Measurements from ENCODE around the gene RAI2. TPM values are rescaled to one million over a fixed set of nuclear protein-coding genes. Genes with fewer than 3 reads are reported as not detected.

The RAI2 gene
- under 1 TPM; 0.60 to 0.98 TPM for total RNA-seq

DNA sequence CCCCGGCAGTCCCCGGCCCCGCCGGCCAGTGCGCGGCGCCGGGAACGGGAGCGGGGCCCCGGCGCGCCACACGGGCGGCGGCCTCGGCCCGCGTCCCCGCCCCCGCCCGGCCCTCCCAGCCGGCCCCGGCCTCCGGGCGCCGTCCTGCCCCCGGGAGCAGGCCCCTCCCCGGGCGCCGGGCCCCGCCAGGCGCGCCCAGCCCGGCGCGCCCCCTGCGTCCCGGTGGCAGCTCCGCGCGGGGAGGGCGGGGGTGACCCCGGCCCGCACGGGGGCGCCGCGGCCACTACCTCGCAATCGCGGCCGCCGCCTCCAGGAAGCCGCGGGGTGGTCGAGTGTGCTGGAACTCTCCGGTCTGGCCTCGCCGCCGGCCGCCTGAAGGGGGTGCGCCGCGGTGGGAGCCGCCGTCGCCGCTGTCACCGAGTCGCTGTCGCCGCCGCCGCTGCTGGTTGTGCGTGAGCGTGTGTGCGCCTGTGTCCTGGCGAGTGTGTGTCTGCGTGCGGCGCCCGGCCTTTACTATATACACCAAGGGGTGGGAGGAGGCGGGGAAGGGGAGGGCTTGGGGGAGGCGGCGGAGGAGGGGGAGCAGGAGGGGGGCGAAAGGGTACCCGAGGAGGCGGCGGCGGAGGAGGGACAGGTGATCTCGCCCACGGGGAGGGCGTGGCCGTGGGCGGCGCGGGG is at the start of gene RAI2:
TSS of gene RAI2 (minus strand) at position 488 of the 678 bp plus-strand sequence. CDS start 59,288 bp downstream, outside the sequence.
- H3K4me3 Mint-ChIP-seq, result peak within 1 kb of the TSS; percentile 77
- no peaks in the 10 kb centered on the region for H3K9me3 Mint-ChIP-seq
- H3K4me1 Mint-ChIP-seq, result peaks cover 5% of the 10 kb centered on the region
- no peaks in the 10 kb centered on the region for H3K36me3 Mint-ChIP-seq
- H3K27ac Mint-ChIP-seq, result no peak within 1 kb of the TSS
- peak; percentile 22 for DNase-seq
- H3K27me3 Mint-ChIP-seq, result peaks cover 38% of the 10 kb centered on the region

GRCh38 chrX:17888421-17888820 is 27.3 kb upstream of the RAI2 start:
- H3K9me3 Mint-ChIP-seq, result peaks cover 1% of the 10 kb centered on the region
- H3K4me3 Mint-ChIP-seq, result no peak overlapping the region
- no peaks in the 10 kb centered on the region for H3K36me3 Mint-ChIP-seq
- H3K27me3 Mint-ChIP-seq, result peaks cover 25% of the 10 kb centered on the region
- H3K4me1 Mint-ChIP-seq, result peaks cover 4% of the 10 kb centered on the region
- H3K27ac Mint-ChIP-seq, result no peak overlapping the region
- no peak for DNase-seq

DNA sequence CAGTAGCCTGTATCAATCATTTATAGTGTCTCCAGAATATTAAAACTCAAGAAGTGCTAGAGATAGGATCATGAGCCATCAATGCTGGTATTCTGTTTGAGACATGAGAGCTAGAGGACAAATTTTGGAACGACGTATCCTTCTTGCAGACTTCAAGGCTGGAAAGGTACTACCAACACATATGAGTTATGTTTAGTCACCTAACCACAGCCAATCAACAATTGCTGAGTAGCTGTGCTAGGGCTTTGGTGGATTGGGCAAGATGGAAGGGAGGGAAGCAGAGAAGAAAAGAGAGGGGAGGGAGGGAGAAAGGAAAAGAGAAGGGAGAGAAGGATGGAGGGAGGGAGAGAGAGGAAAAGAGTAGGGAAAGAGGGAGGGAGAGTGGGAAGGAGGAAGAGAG is 21.6 kb upstream of the RAI2 start:
- Mint-ChIP-seq H3K4me1 (no peaks in the 10 kb centered on the region), H3K9me3 (no peaks in the 10 kb centered on the region), H3K27ac (no peak overlapping the region), H3K36me3 (no peaks in the 10 kb centered on the region), H3K27me3 (peaks cover 25% of the 10 kb centered on the region), H3K4me3 (no peak overlapping the region)
- no peak for DNase-seq

GRCh38 chrX:17878028-17878670 is 17.1 kb upstream of the RAI2 start:
- H3K36me3 Mint-ChIP-seq, result peaks cover 1% of the 10 kb centered on the region
- H3K27me3 Mint-ChIP-seq, result peaks cover 23% of the 10 kb centered on the region
- no peaks in the 10 kb centered on the region for H3K4me1 Mint-ChIP-seq
- no peak overlapping the region for H3K27ac Mint-ChIP-seq
- DNase-seq, result no peak
- peaks cover 3% of the 10 kb centered on the region for H3K9me3 Mint-ChIP-seq
- H3K4me3 Mint-ChIP-seq, result no peak overlapping the region

DNA sequence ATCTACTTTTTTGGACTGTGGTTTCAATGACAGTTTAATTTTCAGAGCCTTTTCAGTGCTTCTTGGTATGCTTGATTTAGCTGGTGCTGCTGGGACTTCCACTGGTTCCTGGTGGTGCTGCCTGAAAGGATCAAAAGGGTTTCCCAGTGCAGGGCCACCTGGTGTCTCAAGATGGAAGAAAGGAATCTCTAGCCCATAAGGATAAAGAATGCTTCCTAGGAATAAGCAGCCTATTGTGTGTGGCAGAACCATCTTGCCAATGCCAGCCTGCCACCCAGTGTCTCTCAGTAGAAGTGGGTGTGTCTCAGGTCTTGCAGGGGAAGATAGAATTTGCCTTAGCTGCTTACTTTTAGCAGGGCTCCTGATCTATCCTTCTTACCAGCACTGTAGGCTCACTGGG is 15.0 kb upstream of the RAI2 start:
- H3K4me3 Mint-ChIP-seq, result no peak overlapping the region
- no peaks in the 10 kb centered on the region for H3K4me1 Mint-ChIP-seq
- H3K36me3 Mint-ChIP-seq, result peaks cover 1% of the 10 kb centered on the region
- H3K27me3 Mint-ChIP-seq, result peaks cover 19% of the 10 kb centered on the region
- no peak overlapping the region for H3K27ac Mint-ChIP-seq
- H3K9me3 Mint-ChIP-seq, result peaks cover 3% of the 10 kb centered on the region
- DNase-seq, result no peak

GRCh38 chrX:17869580-17869979 is 8.5 kb upstream of the RAI2 start:
- no peak for DNase-seq
- Mint-ChIP-seq H3K27ac (no peak overlapping the region), H3K27me3 (no peaks in the 10 kb centered on the region), H3K4me3 (no peak overlapping the region), H3K9me3 (peaks cover 3% of the 10 kb centered on the region), H3K4me1 (no peaks in the 10 kb centered on the region), H3K36me3 (no peaks in the 10 kb centered on the region)

DNA sequence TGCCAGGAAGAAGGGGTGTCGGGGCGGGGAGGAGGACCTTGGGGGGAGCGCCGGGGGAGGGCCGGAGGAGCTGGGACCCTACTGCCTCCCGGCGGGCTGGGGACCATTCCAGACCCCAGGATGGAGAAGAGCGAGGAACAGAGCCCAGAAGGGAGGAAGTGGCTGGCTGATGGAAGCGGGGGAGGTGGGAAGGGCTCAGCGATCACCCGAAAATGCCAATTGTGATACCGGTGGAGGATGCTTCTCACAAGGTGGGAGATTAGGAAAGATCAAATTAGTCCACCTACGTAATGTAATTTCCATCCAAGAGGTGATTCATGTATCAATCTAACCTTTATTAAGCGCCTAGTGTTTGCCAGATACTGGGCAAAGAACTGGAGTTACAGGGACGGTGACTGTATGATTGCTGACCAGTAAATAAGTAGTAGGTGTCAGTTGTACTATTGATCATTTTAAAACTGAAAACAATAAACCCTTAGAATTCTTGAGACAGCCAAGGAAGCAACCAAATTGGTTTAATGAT is 452 bp upstream of the RAI2 start:
- DNase-seq, result no peak
- Mint-ChIP-seq H3K4me3 (peak overlapping the region; percentile 61), H3K27ac (no peak overlapping the region), H3K36me3 (no peaks in the 10 kb centered on the region), H3K27me3 (peaks cover 38% of the 10 kb centered on the region), H3K9me3 (no peaks in the 10 kb centered on the region), H3K4me1 (peaks cover 5% of the 10 kb centered on the region)

DNA sequence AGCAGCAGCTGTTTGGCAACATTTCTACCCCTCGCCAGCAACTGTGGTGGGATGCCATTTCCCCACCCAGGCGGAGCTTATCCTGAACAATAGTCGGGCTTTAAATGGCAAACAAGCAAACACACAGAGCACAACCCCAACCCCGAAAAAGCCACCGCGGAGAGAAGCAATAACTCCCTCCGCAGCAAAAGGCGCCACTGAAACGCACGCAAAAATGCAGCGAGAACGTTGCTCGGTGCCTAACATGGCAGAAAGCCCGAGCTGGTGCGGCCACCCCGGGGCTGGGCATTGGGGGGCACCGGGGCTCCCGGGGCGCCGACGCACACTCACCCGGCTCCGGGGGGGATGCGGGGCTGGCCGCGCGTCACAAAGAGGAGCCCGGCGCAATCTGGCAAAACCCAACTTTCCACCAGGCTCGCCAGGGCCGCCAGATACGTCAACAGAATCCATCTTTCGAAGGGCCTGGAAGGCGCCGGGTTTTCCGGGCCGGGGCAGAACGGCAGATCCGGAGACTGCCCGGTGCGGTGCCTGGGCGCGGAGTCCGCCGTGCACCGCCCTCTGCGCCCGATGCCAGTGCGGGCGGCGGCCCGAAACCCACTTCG is 818 bp downstream of the RAI2 start:
- no peak overlapping the region for H3K27ac Mint-ChIP-seq
- H3K4me3 Mint-ChIP-seq, result peak overlapping the region; percentile 77
- H3K4me1 Mint-ChIP-seq, result peaks cover 5% of the 10 kb centered on the region
- H3K36me3 Mint-ChIP-seq, result no peaks in the 10 kb centered on the region
- H3K27me3 Mint-ChIP-seq, result peaks cover 38% of the 10 kb centered on the region
- no peaks in the 10 kb centered on the region for H3K9me3 Mint-ChIP-seq
- no peak for DNase-seq

DNA sequence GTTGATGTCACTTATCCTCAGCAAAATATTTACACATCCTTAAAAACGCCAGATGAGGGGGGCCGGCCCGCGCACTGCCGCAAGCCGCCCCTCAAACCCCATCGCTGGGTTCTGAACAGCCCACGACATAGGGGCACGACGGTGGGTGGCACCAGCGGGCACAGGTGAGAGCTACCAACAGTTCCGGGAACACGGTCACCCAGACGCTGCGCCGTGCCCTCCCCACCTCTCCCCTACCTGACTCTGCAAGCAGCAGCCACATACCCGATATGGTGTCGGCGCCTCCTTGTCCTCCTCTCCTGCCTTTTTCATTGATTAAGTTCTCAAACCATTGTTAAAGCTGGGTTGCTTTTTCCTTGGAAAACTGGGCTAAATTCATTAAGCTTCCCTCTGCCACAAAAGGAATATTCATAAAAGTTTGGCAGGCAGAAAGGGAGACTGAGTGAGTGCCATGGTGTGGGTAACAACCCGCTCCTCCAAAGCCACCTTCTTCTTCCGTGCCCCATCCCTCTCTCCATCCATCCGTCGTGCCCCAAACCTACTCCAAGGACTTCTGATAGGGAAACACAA is 1.4 kb downstream of the RAI2 start:
- H3K4me3 Mint-ChIP-seq, result peak overlapping the region; percentile 77
- H3K4me1 Mint-ChIP-seq, result peaks cover 5% of the 10 kb centered on the region
- H3K27me3 Mint-ChIP-seq, result peaks cover 38% of the 10 kb centered on the region
- no peaks in the 10 kb centered on the region for H3K36me3 Mint-ChIP-seq
- no peak for DNase-seq
- H3K27ac Mint-ChIP-seq, result no peak overlapping the region
- no peaks in the 10 kb centered on the region for H3K9me3 Mint-ChIP-seq

GRCh38 chrX:17854531-17854930 is 6.6 kb downstream of the RAI2 start:
- Mint-ChIP-seq H3K36me3 (no peaks in the 10 kb centered on the region), H3K27ac (no peak overlapping the region), H3K4me3 (no peak overlapping the region), H3K4me1 (peaks cover 5% of the 10 kb centered on the region), H3K27me3 (peaks cover 15% of the 10 kb centered on the region), H3K9me3 (no peaks in the 10 kb centered on the region)
- no peak for DNase-seq

- no peaks in the 10 kb centered on the region for H3K36me3 Mint-ChIP-seq
- H3K4me1 Mint-ChIP-seq, result peaks cover 3% of the 10 kb centered on the region
- peaks cover 10% of the 10 kb centered on the region for H3K27me3 Mint-ChIP-seq
- H3K4me3 Mint-ChIP-seq, result no peak overlapping the region
- DNase-seq, result no peak
- H3K27ac Mint-ChIP-seq, result no peak overlapping the region
- H3K9me3 Mint-ChIP-seq, result no peaks in the 10 kb centered on the region
Measured at GRCh38 chrX:17854069-17854468, 7.0 kb downstream of the RAI2 start.

- Mint-ChIP-seq H3K27me3 (no peaks in the 10 kb centered on the region), H3K27ac (no peak overlapping the region), H3K36me3 (no peaks in the 10 kb centered on the region), H3K4me1 (peaks cover 14% of the 10 kb centered on the region), H3K4me3 (no peak overlapping the region), H3K9me3 (no peaks in the 10 kb centered on the region)
- DNase-seq, result no peak
Measured at GRCh38 chrX:17851874-17852273, 9.2 kb downstream of the RAI2 start.

GRCh38 chrX:17848545-17849265 is 12.4 kb downstream of the RAI2 start:
- Mint-ChIP-seq H3K27ac (peak overlapping the region; percentile 83), H3K4me1 (peaks cover 16% of the 10 kb centered on the region), H3K4me3 (no peak overlapping the region), H3K36me3 (no peaks in the 10 kb centered on the region), H3K27me3 (no peaks in the 10 kb centered on the region), H3K9me3 (no peaks in the 10 kb centered on the region)
- DNase-seq, result no peak

GRCh38 chrX:17846045-17846444 is 15.1 kb downstream of the RAI2 start:
- no peaks in the 10 kb centered on the region for H3K9me3 Mint-ChIP-seq
- H3K4me1 Mint-ChIP-seq, result peaks cover 13% of the 10 kb centered on the region
- H3K27ac Mint-ChIP-seq, result no peak overlapping the region
- H3K4me3 Mint-ChIP-seq, result no peak overlapping the region
- no peaks in the 10 kb centered on the region for H3K36me3 Mint-ChIP-seq
- H3K27me3 Mint-ChIP-seq, result no peaks in the 10 kb centered on the region
- DNase-seq, result no peak

DNA sequence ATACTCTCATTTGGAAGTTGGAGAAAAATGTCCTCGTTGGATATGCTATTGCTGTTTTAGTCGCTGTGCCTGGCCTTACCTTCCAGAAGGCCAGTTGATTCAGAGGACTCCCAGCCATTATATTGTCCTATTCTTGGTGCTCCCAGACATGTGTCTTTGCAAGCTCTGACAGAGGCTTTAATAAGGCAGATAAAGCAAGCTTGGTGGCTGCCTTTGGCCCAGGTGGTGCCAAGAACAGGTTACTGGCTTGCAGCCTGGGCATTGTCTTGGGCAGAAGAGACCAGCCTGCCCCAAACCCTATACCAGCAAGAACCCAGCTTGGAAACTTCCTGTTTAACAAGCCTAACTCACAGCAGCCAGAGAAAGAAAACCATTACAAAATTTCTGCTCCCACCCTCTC is 16.9 kb downstream of the RAI2 start:
- Mint-ChIP-seq H3K9me3 (no peaks in the 10 kb centered on the region), H3K27me3 (no peaks in the 10 kb centered on the region), H3K36me3 (no peaks in the 10 kb centered on the region), H3K4me1 (peaks cover 13% of the 10 kb centered on the region), H3K27ac (no peak overlapping the region), H3K4me3 (no peak overlapping the region)
- no peak for DNase-seq
